Hair follicular keratinocyte (primary cell): Measurements from ENCODE around the gene TMEM179B. TPM values are rescaled to one million over a fixed set of nuclear protein-coding genes. Genes with fewer than 3 reads are reported as not detected.

ENCODE experiments used
- total RNA-seq: library from RNA; depleted of rRNA; stranded (reverse); fragments of >200 nt; gene quantifications from 2 replicates; pipeline ENCODE4 v1.2.3, GENCODE V29; 2015

The TMEM179B gene
- 46.2 and 52.1 TPM in 2 replicates for total RNA-seq

DNA sequence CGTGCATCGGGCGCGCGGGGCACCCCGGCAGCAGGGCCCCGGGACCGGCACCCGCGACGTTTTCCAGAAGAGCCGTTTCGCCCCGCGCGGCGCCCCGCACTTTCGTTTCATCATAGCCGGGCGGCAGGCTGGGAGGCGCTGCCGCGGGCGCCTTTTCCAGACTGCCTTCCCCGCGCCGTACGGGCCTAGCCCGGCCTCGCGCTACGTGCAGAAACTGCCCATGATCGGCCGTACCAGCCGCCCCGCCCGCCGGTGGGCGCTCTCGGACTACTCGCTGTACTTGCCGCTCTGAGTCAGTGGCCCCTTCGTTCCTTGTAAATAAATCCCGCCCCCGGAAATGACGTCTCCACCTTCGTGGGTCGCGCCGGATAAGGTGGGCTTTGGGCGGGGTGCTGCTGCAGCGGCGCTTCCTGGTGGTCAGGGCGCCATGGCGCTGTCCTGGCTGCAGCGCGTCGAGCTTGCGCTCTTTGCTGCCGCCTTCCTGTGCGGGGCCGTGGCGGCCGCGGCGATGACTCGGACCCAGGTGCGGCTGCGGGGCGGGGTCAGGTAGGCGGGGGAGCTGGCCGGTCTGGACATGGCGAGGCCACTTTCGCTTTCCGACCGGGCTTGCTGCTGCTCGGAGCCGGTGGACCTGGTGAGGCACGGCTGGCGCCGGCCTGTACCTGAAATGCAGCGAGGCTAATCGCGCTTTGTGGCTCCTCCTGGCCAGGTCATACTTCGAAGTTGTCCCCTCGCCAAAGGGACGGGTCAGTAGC, at the start of gene TMEM179B:
TMEM179B (plus strand) TSS at position 398 of the 755 bp plus-strand sequence; CDS start at position 428, 30 bp downstream.

DNA sequence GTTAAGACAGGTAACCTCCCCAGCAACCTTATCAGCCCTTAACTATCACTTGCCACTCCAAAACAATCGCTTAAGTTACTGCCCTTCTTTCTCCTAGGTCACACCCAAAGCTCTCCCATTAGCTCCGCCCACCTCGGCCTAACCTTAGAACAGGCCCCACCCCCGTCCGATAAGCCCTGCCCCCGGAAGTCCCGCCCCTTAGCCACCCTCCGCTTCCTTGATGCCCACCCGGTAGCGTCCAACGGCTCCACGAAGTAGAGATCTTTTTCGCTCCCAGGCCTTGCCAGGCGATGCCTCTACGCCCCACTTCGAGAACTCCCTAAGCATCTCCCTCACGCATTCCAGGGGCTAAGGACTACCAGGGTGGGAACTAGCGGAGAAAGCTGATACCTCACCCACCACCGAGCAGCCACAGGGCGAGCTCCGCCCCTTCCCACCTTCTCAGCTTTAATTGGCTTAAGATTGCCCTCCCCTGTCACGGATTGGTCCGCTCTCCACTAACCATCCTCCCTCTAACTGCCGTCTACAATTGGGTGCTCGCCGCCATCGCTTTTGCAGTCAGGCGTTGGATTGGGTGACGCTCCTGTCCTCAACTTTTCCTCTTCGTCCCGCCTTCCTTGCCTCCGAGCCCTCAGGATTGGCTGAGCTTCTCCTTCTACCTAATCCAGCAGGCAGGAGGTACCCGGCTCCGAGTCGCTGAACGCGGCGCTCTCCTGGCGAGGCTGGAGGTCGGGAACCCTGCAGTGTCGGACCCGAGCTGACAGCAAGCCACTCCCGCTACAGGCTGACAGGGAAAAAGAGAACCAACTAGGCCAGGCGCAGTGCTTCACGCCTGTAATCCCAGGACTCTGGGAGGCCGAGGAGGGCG, 33.2 kb upstream of the TMEM179B start, which contains the start of gene ZBTB3:
ZBTB3 (minus strand) TSS at position 425 of the 868 bp plus-strand sequence. CDS start 496 bp downstream, outside the sequence.

DNA sequence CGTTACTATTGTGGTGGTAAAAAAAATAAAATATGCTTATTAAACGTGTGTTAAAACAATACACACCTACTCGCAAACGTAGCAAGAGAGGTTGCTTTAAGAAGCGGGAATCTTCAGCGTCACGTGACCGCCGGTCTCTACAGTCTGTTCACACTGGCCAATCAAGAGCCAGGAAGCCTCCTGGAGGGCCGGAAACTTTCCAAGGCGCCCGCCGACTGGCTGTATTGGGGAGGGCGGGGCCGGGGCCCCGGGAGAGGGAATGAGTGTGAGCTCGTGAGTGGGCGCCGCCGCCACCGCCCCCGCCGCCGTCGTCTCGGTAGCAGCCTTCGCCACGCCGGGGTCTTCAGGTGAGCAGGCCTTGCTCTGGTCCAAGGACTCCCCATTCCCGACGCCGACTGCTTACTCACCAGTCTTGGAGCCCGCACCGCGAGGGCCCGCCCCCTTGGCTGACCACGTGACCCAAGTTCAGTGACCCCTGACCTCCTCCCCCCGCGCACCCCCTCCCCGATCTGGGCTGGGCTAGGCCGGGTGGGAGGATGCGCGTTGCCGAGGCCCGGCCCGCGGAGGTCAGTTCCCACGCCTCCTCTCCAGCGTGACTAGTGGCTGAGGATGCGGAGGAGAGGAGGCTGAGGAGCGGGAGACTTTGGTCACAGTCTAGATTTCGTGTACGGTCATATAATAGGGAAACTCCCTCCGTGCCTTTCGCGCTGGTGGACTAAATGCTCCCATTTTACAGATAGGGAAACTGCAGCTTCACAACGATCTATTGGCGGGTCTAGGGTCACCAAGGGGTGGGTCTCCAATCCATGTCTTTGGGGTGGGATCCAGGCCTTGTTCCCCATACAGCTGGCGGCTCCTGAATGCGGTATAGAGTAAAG, 15.8 kb upstream of the TMEM179B start, which contains the start of gene TAF6L:
TAF6L (plus strand) TSS at position 253 of the 878 bp plus-strand sequence. CDS start 4,388 bp downstream, outside the sequence.

DNA sequence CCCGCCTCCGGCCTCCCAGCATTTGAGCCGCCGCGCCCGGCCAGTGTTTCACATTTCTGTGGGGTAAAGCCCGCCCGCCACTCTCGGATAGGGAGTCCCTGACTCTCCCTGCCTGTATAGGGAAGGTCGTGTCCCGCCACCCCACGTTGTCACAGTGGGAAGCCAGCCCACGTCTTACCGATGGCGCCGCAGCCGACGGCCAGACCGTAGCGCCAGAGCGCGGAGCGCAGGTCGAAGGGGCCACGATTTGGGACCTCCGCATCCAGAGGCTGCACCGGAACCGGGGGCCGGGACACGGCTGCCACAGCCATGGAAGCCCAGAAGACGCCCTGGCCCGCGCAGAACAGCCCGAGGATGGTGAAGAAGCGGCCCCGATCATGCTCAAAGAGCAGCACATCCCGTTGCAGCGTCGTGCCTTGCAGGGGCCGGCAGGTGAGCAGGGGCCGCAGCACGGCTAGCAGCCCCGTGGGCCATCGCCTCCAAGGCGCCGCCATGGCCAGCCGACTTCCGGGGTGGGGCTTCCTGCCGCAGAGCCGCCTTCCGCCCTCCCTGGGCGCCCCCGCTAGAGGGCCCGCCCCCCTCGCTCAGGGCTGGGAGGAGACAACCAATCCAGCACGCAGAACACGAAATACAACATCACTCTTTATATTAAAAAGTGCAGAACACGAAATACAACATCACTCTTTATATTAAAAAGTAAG, 4.4 kb downstream of the TMEM179B start, which contains the start of gene TMEM223:
TMEM223 (minus strand) TSS at position 506 of the 701 bp plus-strand sequence; CDS start at position 494, 12 bp downstream.

DNA sequence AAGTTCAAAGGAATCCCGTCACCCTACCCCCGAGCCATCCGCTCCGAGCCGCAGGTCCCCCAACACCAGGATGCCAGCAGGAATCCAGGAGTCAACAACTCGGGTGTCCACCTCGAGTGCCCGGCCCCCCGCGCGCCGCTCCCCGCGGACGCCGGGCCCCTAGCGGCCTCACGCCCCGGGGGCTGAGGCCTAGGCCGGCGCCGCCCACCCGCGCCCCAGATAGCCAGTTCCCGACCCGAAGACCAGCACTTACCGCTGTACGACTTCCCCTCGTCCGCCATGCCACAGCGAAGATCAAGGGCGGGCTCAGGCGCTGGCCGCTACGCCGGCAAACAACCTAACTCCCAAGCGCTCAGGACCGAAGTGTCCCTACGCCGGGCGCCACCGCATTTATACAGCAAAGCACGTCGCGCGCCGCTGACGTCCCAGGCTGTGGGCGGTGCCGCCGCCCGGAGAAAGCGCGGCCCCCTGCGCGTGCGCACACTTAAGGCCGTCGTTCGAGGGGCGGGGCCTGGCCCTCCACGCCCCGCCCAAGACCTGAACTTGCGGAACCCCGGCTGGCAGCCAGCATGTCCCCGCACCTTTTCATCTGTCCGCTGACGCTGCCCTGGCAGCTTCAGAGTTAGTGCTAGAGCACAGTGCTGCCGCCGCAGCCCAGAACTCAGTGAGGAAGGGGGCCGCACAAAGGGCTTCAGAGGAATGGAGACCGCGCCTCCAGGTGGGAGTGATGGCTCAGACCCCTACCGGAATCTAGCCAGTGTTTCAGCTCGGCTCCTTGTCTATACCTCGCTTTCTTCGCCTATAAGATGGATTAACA, 18.1 kb downstream of the TMEM179B start, which contains the start of gene NXF1:
NXF1 (minus strand) TSS at position 365 of the 817 bp plus-strand sequence; CDS start at position 281, 84 bp downstream.

DNA sequence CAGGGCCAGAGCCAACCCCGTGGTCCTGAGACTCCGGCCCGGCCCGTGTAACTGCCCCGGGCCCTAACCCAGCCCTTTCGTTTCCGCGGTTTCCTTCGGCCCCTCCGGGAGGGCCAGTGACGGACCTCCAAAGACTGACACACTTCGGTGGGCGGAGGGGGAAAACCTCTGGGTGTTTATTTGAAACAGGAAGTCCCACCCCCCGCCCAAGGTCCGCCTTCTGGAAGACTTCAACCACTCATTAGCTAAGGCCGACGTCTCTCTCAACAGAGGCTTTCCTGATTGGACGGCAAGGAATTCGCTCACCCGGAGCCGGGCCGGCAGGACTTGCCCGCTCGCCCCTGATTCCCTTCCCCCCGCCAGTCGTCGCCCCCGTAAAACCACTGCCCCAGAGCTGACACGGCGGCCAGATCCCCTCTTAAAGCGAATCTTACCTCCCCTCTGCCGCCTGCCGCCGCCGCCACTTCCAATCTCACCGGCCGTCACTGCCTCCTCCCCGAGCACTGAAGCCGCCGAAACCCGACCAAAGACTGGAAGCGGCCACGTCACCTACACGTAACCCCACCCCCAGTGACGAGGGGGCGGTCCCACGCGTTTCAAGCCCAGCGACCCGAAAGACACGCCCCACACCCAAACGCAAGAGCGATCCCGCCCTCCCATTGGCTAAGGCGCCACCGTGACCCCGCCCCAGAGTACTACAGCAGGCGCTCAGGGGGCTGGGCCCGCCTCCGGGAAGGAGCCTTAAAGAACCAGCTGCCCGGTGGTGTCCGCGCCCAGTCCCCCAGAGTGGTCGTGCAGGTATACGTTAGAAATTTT, 44.5 kb downstream of the TMEM179B start, which contains the start of gene STX5:
STX5 (minus strand) TSS at position 532 of the 816 bp plus-strand sequence. CDS start 808 bp downstream, outside the sequence.

GRCh38 chr11:62832336-62833234, 45.4 kb downstream of the TMEM179B start, which contains the start of gene TEX54:
TSS of gene TEX54 (minus strand) at chr11:62832841.

GRCh38 chr11:62839050-62839945, 52.1 kb downstream of the TMEM179B start, which contains the start of gene WDR74:
TSS of gene WDR74 (minus strand) at chr11:62839590. CDS start at chr11:62839570, 20 bp downstream.

Other genes with a start within 250 kb of the TMEM179B start
- 176 and 366 TPM in 2 replicates for gene AHNAK, start 240.6 kb upstream of the TMEM179B start, total RNA-seq
- gene EEF1G, start 213.5 kb upstream of the TMEM179B start, total RNA-seq = 1,936 and 2,201 TPM in 2 replicates
- 8.4 and 13.9 TPM in 2 replicates for gene TUT1, start 195.9 kb upstream of the TMEM179B start, total RNA-seq
- gene MTA2, start 185.5 kb upstream of the TMEM179B start, total RNA-seq = 97.5 and 169 TPM in 2 replicates
- gene EML3, start 174.6 kb upstream of the TMEM179B start, total RNA-seq = 20.2 and 28.7 TPM in 2 replicates
- gene ROM1, start 174.1 kb upstream of the TMEM179B start, total RNA-seq = 1.7 and 2.3 TPM in 2 replicates
- 42.0 and 47.1 TPM in 2 replicates for gene B3GAT3, start 165.4 kb upstream of the TMEM179B start, total RNA-seq
- 188 TPM in 2 replicates for gene GANAB, start 140.8 kb upstream of the TMEM179B start, total RNA-seq
- gene INTS5, start 134.1 kb upstream of the TMEM179B start, total RNA-seq = 21.2 and 29.4 TPM in 2 replicates
- gene C11orf98, start 122.2 kb upstream of the TMEM179B start, total RNA-seq = 53.8 and 88.1 TPM in 2 replicates
- 7.8 and 19.2 TPM in 2 replicates for gene CSKMT, start 122.1 kb upstream of the TMEM179B start, total RNA-seq
- 12.5 and 22.6 TPM in 2 replicates for gene UQCC3, start 115.7 kb upstream of the TMEM179B start, total RNA-seq
- 2.4 and 3.4 TPM in 2 replicates for gene LBHD1, start 115.1 kb upstream of the TMEM179B start, total RNA-seq
- gene UBXN1, start 108.3 kb upstream of the TMEM179B start, total RNA-seq = 139 and 165 TPM in 2 replicates
- gene LRRN4CL, start 97.9 kb upstream of the TMEM179B start, total RNA-seq = 0.08 TPM in 2 replicates
- 20.9 and 34.7 TPM in 2 replicates for gene BSCL2, start 80.0 kb upstream of the TMEM179B start, total RNA-seq
- gene GNG3, start 79.7 kb upstream of the TMEM179B start, total RNA-seq = not detected in 2 replicates
- 6.4 and 6.5 TPM in 2 replicates for gene HNRNPUL2, start 59.9 kb upstream of the TMEM179B start, total RNA-seq
- gene TTC9C, start 58.9 kb upstream of the TMEM179B start, total RNA-seq = 15.5 and 17.5 TPM in 2 replicates
- 5.0 and 6.1 TPM in 2 replicates for gene ZBTB3, start 33.2 kb upstream of the TMEM179B start, total RNA-seq
- 125 and 151 TPM in 2 replicates for gene POLR2G, start 25.8 kb upstream of the TMEM179B start, total RNA-seq
- 11.5 and 22.3 TPM in 2 replicates for gene TAF6L, start 16.0 kb upstream of the TMEM179B start, total RNA-seq
- gene TMEM223, start 4.6 kb downstream of the TMEM179B start, total RNA-seq = 42.2 and 53.8 TPM in 2 replicates
- gene NXF1, start 18.0 kb downstream of the TMEM179B start, total RNA-seq = 21.8 and 26.4 TPM in 2 replicates
- gene STX5, start 44.6 kb downstream of the TMEM179B start, total RNA-seq = 26.9 and 37.9 TPM in 2 replicates
- not detected in 2 replicates for gene TEX54, start 45.4 kb downstream of the TMEM179B start, total RNA-seq
- 65.8 and 125 TPM in 2 replicates for gene WDR74, start 52.2 kb downstream of the TMEM179B start, total RNA-seq
- 855 and 957 TPM in 2 replicates for gene SLC3A2, start 93.5 kb downstream of the TMEM179B start, total RNA-seq
- not detected in 2 replicates for gene CHRM1, start 134.0 kb downstream of the TMEM179B start, total RNA-seq
- gene SLC22A6, start 197.6 kb downstream of the TMEM179B start, total RNA-seq = not detected in 2 replicates
- gene SLC22A8, start 228.4 kb downstream of the TMEM179B start, total RNA-seq = not detected in 2 replicates